Vagina (tissue), 2 donors: ENCODE data around the gene SORCS2. TPM values are rescaled to one million over a fixed set of nuclear protein-coding genes. Genes with fewer than 3 reads are reported as not detected.

ENCODE experiments used
- DNase-seq, 2 donors: peaks; one replicate each; pipeline ENCODE4 v3.0.0-alpha.2; 2017; ENCODE audit errors: extremely low spot score in 2 of 2
- H3K27ac ChIP-seq: fragments of 200-600 bp; sonication (generic); one replicate; pipeline ENCODE4 v1.5.1; 2019
- H3K27me3 ChIP-seq: fragments of 200-600 bp; sonication (generic); one replicate; pipeline ENCODE4 v1.5.1; 2019
- H3K36me3 ChIP-seq, 2 donors: fragments of 200-600 bp; sonication (generic); one replicate each; pipeline ENCODE4 v1.5.1; 2017 to 2019
- H3K4me1 ChIP-seq: fragments of 200-600 bp; sonication (generic); one replicate; pipeline ENCODE4 v1.5.1; 2019
- H3K4me3 ChIP-seq, 2 donors: fragments of 200-600 bp; sonication (generic); 1 replicate in 1 of 2; 2 replicates in 1 of 2; pipeline ENCODE4 v1.5.1; 2016 to 2019
- H3K9me3 ChIP-seq: fragments of 200-600 bp; sonication (generic); one replicate; pipeline ENCODE4 v1.5.1; 2019
- POLR2A ChIP-seq, 2 donors: fragments of 450-650 bp; IDR thresholded peaks; one replicate each; pipeline ENCODE4 v1.6.1; 2017; ENCODE audit warnings: antibody characterized with exemption in 2 of 2, mild to moderate bottlenecking in 2 of 2, moderate library complexity in 2 of 2
- POLR2AphosphoS5 ChIP-seq, 2 donors: sonication (generic); formaldehyde crosslinking; IDR thresholded peaks; one replicate each; pipeline ENCODE4 v1.9.0; 2017; ENCODE audit warnings: antibody characterized with exemption in 2 of 2, mild to moderate bottlenecking in 2 of 2, low read depth in 1 of 2; ENCODE audit not compliant: insufficient read depth in 1 of 2
- intact Hi-C: fragments of 100-400 bp; cut with DNase I; formaldehyde crosslinking; loops from one replicate; pipeline ENCODE4 v1.15.1; 2023
- total RNA-seq: library from RNA; depleted of rRNA; stranded (reverse); fragments of >200 nt; gene quantifications from one replicate; pipeline ENCODE4 v1.2.3, GENCODE V29; 2016
- TF ChIP-seq, protein P1 (sequence below), 3 experiments: fragments of 450-650 bp in 2 of 3; fragments of 200-600 bp in 1 of 3; sonication (generic) in 1 of 3; IDR thresholded peaks; one replicate each; pipeline ENCODE4 v1.5.1; 2017 to 2019; ENCODE audit warnings: antibody characterized with exemption in 3 of 3, mild to moderate bottlenecking in 2 of 3, moderate library complexity in 2 of 3

Gene SORCS2
- total RNA-seq, 1 donor from 2014 or later, result 5.4 TPM

DNA sequence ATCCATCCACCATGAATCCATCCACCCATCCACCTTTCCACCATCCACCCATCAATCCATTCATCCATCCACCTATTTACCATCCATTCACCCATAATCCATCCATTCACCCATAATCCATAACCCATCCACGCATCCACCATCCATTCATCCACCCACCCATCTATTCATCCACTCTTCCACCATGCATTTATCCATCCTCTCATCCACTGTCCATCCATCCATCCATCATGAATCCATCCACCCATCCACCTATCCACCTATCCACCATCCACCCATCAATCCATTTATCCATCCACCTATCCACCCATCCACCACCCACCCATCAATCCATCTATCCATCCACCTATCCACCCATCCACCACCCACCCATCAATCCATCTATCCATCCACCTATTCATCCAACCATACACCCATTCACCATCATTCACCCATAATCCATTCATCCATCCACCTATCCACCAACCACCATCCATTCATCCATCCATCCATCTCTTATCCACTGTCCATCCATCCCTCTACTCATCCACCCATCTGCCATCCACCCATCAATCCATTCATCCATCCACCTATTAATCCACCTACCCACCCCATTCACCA lies 422.1 kb downstream of the SORCS2 start:
- no peak for TF ChIP-seq POLR2AphosphoS5 (IDR thresholded peaks at IDR 0.05; ENCODE audit: insufficient read depth in 1 of 2, low read depth in 1 of 2)
- TF ChIP-seq, protein P1, sequence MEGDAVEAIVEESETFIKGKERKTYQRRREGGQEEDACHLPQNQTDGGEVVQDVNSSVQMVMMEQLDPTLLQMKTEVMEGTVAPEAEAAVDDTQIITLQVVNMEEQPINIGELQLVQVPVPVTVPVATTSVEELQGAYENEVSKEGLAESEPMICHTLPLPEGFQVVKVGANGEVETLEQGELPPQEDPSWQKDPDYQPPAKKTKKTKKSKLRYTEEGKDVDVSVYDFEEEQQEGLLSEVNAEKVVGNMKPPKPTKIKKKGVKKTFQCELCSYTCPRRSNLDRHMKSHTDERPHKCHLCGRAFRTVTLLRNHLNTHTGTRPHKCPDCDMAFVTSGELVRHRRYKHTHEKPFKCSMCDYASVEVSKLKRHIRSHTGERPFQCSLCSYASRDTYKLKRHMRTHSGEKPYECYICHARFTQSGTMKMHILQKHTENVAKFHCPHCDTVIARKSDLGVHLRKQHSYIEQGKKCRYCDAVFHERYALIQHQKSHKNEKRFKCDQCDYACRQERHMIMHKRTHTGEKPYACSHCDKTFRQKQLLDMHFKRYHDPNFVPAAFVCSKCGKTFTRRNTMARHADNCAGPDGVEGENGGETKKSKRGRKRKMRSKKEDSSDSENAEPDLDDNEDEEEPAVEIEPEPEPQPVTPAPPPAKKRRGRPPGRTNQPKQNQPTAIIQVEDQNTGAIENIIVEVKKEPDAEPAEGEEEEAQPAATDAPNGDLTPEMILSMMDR (IDR thresholded peaks at IDR 0.05), result no peak
- TF ChIP-seq POLR2A (IDR thresholded peaks at IDR 0.05), result no peak
- no peak overlapping the region for H3K27ac ChIP-seq
- H3K4me3 ChIP-seq, result no peak overlapping the region
- H3K27me3 ChIP-seq, result no peaks in the 10 kb centered on the region
- H3K36me3 ChIP-seq, result no peaks in the 10 kb centered on the region
- H3K4me1 ChIP-seq, result no peaks in the 10 kb centered on the region
- intact Hi-C loops, result no loop called here
- H3K9me3 ChIP-seq, result no peaks in the 10 kb centered on the region
- no peak for DNase-seq

DNA sequence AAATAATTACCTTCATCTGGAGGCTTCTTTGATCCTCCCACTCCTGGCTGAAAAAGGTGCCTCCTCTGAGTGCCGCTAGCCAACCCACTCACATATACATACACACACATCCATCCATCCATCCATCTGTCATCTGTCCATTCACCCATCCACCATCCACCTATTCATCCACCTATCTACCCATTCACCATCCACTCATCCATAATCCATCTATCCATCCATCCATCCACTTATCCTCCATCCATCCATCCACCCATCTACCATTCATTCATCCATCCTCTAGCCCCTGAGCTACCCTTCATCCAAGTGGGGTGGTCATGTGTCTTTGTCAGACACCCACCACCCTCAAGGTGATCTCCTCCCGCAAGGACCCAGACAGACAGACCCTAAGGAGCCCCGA lies 423.9 kb downstream of the SORCS2 start:
- Histone ChIP-seq H3K4me3 (no peak overlapping the region), H3K27me3 (no peaks in the 10 kb centered on the region), H3K4me1 (no peaks in the 10 kb centered on the region), H3K27ac (no peak overlapping the region), H3K9me3 (no peaks in the 10 kb centered on the region), H3K36me3 (no peaks in the 10 kb centered on the region)
- DNase-seq, result no peak
- TF ChIP-seq POLR2AphosphoS5 (IDR thresholded peaks at IDR 0.05; ENCODE audit: insufficient read depth in 1 of 2, low read depth in 1 of 2) (no peak), POLR2A (IDR thresholded peaks at IDR 0.05) (no peak)
- TF ChIP-seq, protein P1 (IDR thresholded peaks at IDR 0.05), result no peak
- intact Hi-C loops, result no loop called here

DNA sequence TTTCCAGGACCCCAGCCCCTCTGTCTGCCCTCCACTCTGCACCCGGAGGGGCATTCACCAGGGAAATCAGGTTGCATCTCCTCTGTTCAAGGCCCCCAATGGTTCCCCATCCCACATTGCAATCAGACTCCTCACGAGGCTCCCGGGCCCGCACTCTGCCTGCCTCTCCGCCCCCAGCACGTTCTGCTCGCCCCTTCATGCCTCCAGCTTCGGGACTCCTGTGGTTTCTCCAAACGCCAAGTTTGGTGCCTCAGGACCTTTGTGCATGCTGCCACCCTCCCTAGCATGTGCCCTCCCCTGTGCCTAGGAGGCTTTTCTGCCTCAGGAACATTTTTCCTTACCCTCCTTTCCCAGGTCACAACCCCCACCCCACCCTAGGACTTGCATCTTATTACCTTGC lies 426.0 kb downstream of the SORCS2 start:
- Histone ChIP-seq H3K4me3 (no peak overlapping the region), H3K27me3 (no peaks in the 10 kb centered on the region), H3K27ac (no peak overlapping the region), H3K9me3 (no peaks in the 10 kb centered on the region), H3K36me3 (no peaks in the 10 kb centered on the region), H3K4me1 (no peaks in the 10 kb centered on the region)
- intact Hi-C loops, result no loop called here
- DNase-seq, result no peak
- TF ChIP-seq, protein P1 (IDR thresholded peaks at IDR 0.05), result no peak
- no peak for TF ChIP-seq POLR2A (IDR thresholded peaks at IDR 0.05)
- TF ChIP-seq POLR2AphosphoS5 (IDR thresholded peaks at IDR 0.05; ENCODE audit: insufficient read depth in 1 of 2, low read depth in 1 of 2), result no peak

DNA sequence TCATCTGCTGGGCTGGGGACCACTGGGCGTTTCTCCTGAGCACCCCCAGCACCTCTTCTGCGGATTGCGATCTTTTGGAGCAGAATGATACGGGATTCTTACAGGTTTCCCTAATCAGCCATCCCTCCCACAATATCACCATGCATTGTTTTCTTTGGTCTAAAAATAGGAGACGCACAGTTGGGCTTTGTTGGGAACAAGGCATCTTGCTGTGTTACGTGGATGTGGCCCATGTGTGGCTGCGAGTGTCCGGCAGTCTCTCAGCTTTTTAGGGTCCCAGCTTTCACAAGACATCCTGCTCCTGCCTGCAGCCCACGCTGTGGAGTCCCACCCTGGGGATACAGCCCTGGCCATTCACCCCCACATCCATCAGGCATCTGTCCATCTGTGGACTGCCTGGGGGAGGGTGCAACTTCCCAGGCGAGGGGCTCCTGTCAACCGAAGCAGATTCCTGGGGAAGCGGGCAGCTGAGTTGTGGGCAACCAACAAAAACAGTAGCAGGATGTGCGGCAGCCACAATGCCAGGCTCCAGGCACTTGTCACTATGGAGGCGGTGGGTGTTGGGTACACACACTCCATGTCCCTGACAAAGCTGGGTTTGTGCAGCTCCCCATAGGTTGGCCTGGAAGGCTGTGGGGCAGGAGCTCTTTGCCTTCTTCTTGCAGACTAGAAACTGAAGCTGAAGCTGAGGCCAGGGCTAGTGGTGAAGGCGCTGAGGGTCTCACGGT lies 427.9 kb downstream of the SORCS2 start:
- no peaks in the 10 kb centered on the region for H3K4me1 ChIP-seq
- no peak overlapping the region for H3K27ac ChIP-seq
- H3K4me3 ChIP-seq, result no peak overlapping the region
- no peak for DNase-seq
- H3K9me3 ChIP-seq, result no peaks in the 10 kb centered on the region
- intact Hi-C loops, result no loop called here
- TF ChIP-seq, protein P1 (IDR thresholded peaks at IDR 0.05), result no peak
- TF ChIP-seq POLR2A (IDR thresholded peaks at IDR 0.05) (no peak), POLR2AphosphoS5 (IDR thresholded peaks at IDR 0.05; ENCODE audit: insufficient read depth in 1 of 2, low read depth in 1 of 2) (no peak)
- no peaks in the 10 kb centered on the region for H3K27me3 ChIP-seq
- no peaks in the 10 kb centered on the region for H3K36me3 ChIP-seq

DNA sequence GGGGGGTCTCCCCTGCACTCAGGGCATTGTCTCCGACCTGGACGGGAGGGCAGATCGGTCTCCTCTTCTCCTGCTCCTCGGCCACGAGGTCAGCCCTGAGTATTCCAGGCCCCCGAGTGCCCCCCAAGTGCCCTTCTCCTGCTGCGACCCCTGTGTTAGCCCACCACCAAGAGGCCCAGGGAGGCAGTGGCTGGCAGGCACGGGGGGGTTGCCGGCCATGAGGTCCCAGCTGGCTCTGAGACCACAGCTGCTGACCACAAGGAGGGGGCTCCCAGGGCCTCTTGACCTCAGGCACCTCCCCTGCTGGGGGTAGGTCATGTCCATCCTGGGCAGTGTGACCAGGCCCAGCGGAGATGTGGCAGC lies 428.5 kb downstream of the SORCS2 start:
- intact Hi-C loops, result no loop called here
- no peaks in the 10 kb centered on the region for H3K9me3 ChIP-seq
- TF ChIP-seq POLR2A (IDR thresholded peaks at IDR 0.05), result no peak
- TF ChIP-seq, protein P1 (IDR thresholded peaks at IDR 0.05), result no peak
- no peak for TF ChIP-seq POLR2AphosphoS5 (IDR thresholded peaks at IDR 0.05; ENCODE audit: insufficient read depth in 1 of 2, low read depth in 1 of 2)
- no peaks in the 10 kb centered on the region for H3K36me3 ChIP-seq
- no peak overlapping the region for H3K27ac ChIP-seq
- H3K4me3 ChIP-seq, result no peak overlapping the region
- no peak for DNase-seq
- H3K4me1 ChIP-seq, result no peaks in the 10 kb centered on the region
- no peaks in the 10 kb centered on the region for H3K27me3 ChIP-seq
